ENCODE data around the gene FGFBP3.

The FGFBP3 gene

GRCh38 chr10:91925022-91925320 is 15.7 kb upstream of the FGFBP3 start:
- H3K27me3 ChIP-seq (ENCODE audit: control insufficient read depth, insufficient read depth, low read length) = peaks cover 3% of the 10 kb centered on the region
- no peaks in the 10 kb centered on the region for H3K9me3 ChIP-seq (ENCODE audit: control insufficient read depth, insufficient read depth, low read length)
- H3K36me3 ChIP-seq (ENCODE audit: control insufficient read depth, insufficient read depth, low read length) = no peaks in the 10 kb centered on the region
- no peaks in the 10 kb centered on the region for H3K4me1 ChIP-seq (ENCODE audit: control insufficient read depth, insufficient read depth, low read length)
- H3K9ac ChIP-seq (ENCODE audit: low read depth, low read length) = no peak overlapping the region
- peak overlapping the region; percentile 95 for H3K4me3 ChIP-seq (ENCODE audit: low read depth, low read length)

- Histone ChIP-seq H3K4me3 (ENCODE audit: low read depth, low read length) (peak overlapping the region; percentile 95), H3K9me3 (ENCODE audit: control insufficient read depth, insufficient read depth, low read length) (no peaks in the 10 kb centered on the region), H3K36me3 (ENCODE audit: control insufficient read depth, insufficient read depth, low read length) (no peaks in the 10 kb centered on the region), H3K4me1 (ENCODE audit: control insufficient read depth, insufficient read depth, low read length) (no peaks in the 10 kb centered on the region), H3K27me3 (ENCODE audit: control insufficient read depth, insufficient read depth, low read length) (peaks cover 3% of the 10 kb centered on the region), H3K9ac (ENCODE audit: low read depth, low read length) (peak overlapping the region; percentile 19)
Measured at GRCh38 chr10:91924212-91925021, 15.1 kb upstream of the FGFBP3 start.

- no peaks in the 10 kb centered on the region for H3K9me3 ChIP-seq (ENCODE audit: control insufficient read depth, insufficient read depth, low read length)
- H3K4me1 ChIP-seq (ENCODE audit: control insufficient read depth, insufficient read depth, low read length) = no peaks in the 10 kb centered on the region
- peak within 1 kb of the TSS; percentile 95 for H3K4me3 ChIP-seq (ENCODE audit: low read depth, low read length)
- peaks cover 3% of the 10 kb centered on the region for H3K27me3 ChIP-seq (ENCODE audit: control insufficient read depth, insufficient read depth, low read length)
- H3K9ac ChIP-seq (ENCODE audit: low read depth, low read length) = peak within 1 kb of the TSS; percentile 19
- H3K36me3 ChIP-seq (ENCODE audit: control insufficient read depth, insufficient read depth, low read length) = no peaks in the 10 kb centered on the region
Measured at GRCh38 chr10:91923371-91924211, 14.3 kb upstream of the FGFBP3 start, which contains the start of gene BTAF1. TSS of gene BTAF1 (plus strand) at chr10:91923770. CDS start at chr10:91924077, 307 bp downstream.

- Histone ChIP-seq H3K4me3 (ENCODE audit: low read depth, low read length) (no peak overlapping the region), H3K27me3 (ENCODE audit: control insufficient read depth, insufficient read depth, low read length) (peaks cover 3% of the 10 kb centered on the region)
Measured at GRCh38 chr10:91919651-91920050, 10.4 kb upstream of the FGFBP3 start.

GRCh38 chr10:91910467-91910866 is 1.2 kb upstream of the FGFBP3 start:
- Histone ChIP-seq H3K9me3 (ENCODE audit: control insufficient read depth, insufficient read depth, low read length) (no peaks in the 10 kb centered on the region), H3K9ac (ENCODE audit: low read depth, low read length) (no peak overlapping the region), H3K27me3 (ENCODE audit: control insufficient read depth, insufficient read depth, low read length) (no peaks in the 10 kb centered on the region), H3K4me3 (ENCODE audit: low read depth, low read length) (no peak overlapping the region), H3K4me1 (ENCODE audit: control insufficient read depth, insufficient read depth, low read length) (peaks cover 2% of the 10 kb centered on the region), H3K36me3 (ENCODE audit: control insufficient read depth, insufficient read depth, low read length) (no peaks in the 10 kb centered on the region)

More at GRCh38 chr10:91919651-91920050, 10.4 kb upstream of the FGFBP3 start:
- H3K9me3 ChIP-seq (ENCODE audit: control insufficient read depth, insufficient read depth, low read length) = no peaks in the 10 kb centered on the region
- H3K4me1 ChIP-seq (ENCODE audit: control insufficient read depth, insufficient read depth, low read length) = no peaks in the 10 kb centered on the region
- H3K36me3 ChIP-seq (ENCODE audit: control insufficient read depth, insufficient read depth, low read length) = no peaks in the 10 kb centered on the region
- H3K9ac ChIP-seq (ENCODE audit: low read depth, low read length) = no peak overlapping the region

- Histone ChIP-seq H3K4me3 (ENCODE audit: low read depth, low read length) (peak overlapping the region; percentile 78), H3K4me1 (ENCODE audit: control insufficient read depth, insufficient read depth, low read length) (peaks cover 2% of the 10 kb centered on the region), H3K9me3 (ENCODE audit: control insufficient read depth, insufficient read depth, low read length) (no peaks in the 10 kb centered on the region), H3K36me3 (ENCODE audit: control insufficient read depth, insufficient read depth, low read length) (no peaks in the 10 kb centered on the region), H3K27me3 (ENCODE audit: control insufficient read depth, insufficient read depth, low read length) (no peaks in the 10 kb centered on the region), H3K9ac (ENCODE audit: low read depth, low read length) (peak overlapping the region; percentile 58)
Measured at GRCh38 chr10:91908337-91909116, 759 bp downstream of the FGFBP3 start.

- peaks cover 2% of the 10 kb centered on the region for H3K4me1 ChIP-seq (ENCODE audit: control insufficient read depth, insufficient read depth, low read length)
- H3K27me3 ChIP-seq (ENCODE audit: control insufficient read depth, insufficient read depth, low read length) = no peaks in the 10 kb centered on the region
- H3K9ac ChIP-seq (ENCODE audit: low read depth, low read length) = peak overlapping the region; percentile 47
- H3K36me3 ChIP-seq (ENCODE audit: control insufficient read depth, insufficient read depth, low read length) = no peaks in the 10 kb centered on the region
- H3K9me3 ChIP-seq (ENCODE audit: control insufficient read depth, insufficient read depth, low read length) = no peaks in the 10 kb centered on the region
- peak overlapping the region; percentile 78 for H3K4me3 ChIP-seq (ENCODE audit: low read depth, low read length)
Measured at GRCh38 chr10:91907914-91908336, 1.4 kb downstream of the FGFBP3 start.

GRCh38 chr10:91907033-91907594 is 2.2 kb downstream of the FGFBP3 start:
- Histone ChIP-seq H3K4me3 (ENCODE audit: low read depth, low read length) (peak overlapping the region; percentile 78), H3K27me3 (ENCODE audit: control insufficient read depth, insufficient read depth, low read length) (no peaks in the 10 kb centered on the region), H3K36me3 (ENCODE audit: control insufficient read depth, insufficient read depth, low read length) (no peaks in the 10 kb centered on the region), H3K9ac (ENCODE audit: low read depth, low read length) (no peak overlapping the region), H3K9me3 (ENCODE audit: control insufficient read depth, insufficient read depth, low read length) (no peaks in the 10 kb centered on the region), H3K4me1 (ENCODE audit: control insufficient read depth, insufficient read depth, low read length) (peaks cover 2% of the 10 kb centered on the region)

- Histone ChIP-seq H3K4me3 (ENCODE audit: low read depth, low read length) (no peak overlapping the region), H3K4me1 (ENCODE audit: control insufficient read depth, insufficient read depth, low read length) (no peaks in the 10 kb centered on the region), H3K9ac (ENCODE audit: low read depth, low read length) (no peak overlapping the region), H3K27me3 (ENCODE audit: control insufficient read depth, insufficient read depth, low read length) (no peaks in the 10 kb centered on the region), H3K9me3 (ENCODE audit: control insufficient read depth, insufficient read depth, low read length) (no peaks in the 10 kb centered on the region), H3K36me3 (ENCODE audit: control insufficient read depth, insufficient read depth, low read length) (no peaks in the 10 kb centered on the region)
Measured at GRCh38 chr10:91901784-91902677, 7.3 kb downstream of the FGFBP3 start.

GRCh38 chr10:91897421-91897820 is 11.9 kb downstream of the FGFBP3 start:
- Histone ChIP-seq H3K36me3 (ENCODE audit: control insufficient read depth, insufficient read depth, low read length) (no peaks in the 10 kb centered on the region), H3K4me1 (ENCODE audit: control insufficient read depth, insufficient read depth, low read length) (no peaks in the 10 kb centered on the region), H3K9ac (ENCODE audit: low read depth, low read length) (no peak overlapping the region), H3K4me3 (ENCODE audit: low read depth, low read length) (no peak overlapping the region), H3K27me3 (ENCODE audit: control insufficient read depth, insufficient read depth, low read length) (no peaks in the 10 kb centered on the region), H3K9me3 (ENCODE audit: control insufficient read depth, insufficient read depth, low read length) (no peaks in the 10 kb centered on the region)

Measured in iPS-15b (cell line).